HG03159 (cell line): Measurements from ENCODE around the gene RAB22A.

ENCODE experiments used
- ATAC-seq: cut with Tn5 transposase; IDR thresholded peaks from one replicate; pipeline ENCODE4 v1.9.1; 2021; ENCODE audit warnings: mild to moderate bottlenecking, moderate library complexity; ENCODE audit not compliant: unreplicated experiment

Gene RAB22A

DNA sequence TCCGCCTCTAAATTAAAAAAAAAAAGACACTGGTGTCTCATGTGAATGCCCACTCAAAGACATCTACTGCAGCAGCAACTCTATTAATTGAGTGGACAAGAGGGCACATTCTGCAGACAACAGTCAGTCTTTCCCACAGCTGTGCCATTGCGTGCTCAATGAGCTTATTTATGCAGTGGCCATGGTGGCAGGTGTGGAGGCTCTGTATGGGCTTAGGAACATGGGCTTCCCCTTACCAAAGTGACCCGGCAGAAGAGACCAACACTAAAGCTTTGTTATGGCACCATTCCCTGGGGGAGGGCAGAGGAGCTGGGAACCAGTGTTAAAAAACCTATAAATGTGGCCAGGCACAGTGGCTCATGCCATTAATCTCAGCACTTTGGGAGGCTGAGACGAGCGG, 75.3 kb downstream of the RAB22A start:
- no peak for ATAC-seq

DNA sequence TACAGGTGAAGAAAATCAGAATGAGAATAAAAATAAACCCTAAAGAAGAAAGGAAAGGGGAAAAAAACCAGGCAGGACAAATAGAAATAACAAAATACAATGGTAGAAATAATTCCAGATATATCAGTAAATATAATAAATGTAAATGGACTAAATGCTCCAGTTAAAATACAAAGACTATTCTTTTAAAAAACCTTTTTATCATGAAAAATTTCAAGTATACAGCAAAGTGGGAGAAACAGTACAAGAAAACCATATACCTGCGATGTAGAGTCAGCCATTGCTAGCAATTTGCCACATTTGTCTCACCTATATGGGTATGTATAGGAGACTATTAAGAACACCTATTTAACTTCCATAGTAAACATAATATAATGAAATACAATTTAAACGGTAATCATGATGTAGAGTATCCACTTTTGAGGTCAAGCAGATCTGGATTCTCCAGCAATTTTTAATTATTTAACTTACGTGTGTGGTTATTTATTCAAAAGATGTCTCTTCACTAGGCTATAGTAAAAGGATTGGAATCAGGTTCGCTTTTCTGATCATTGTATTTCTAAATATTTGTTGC, 78.6 kb downstream of the RAB22A start:
- no peak for ATAC-seq

DNA sequence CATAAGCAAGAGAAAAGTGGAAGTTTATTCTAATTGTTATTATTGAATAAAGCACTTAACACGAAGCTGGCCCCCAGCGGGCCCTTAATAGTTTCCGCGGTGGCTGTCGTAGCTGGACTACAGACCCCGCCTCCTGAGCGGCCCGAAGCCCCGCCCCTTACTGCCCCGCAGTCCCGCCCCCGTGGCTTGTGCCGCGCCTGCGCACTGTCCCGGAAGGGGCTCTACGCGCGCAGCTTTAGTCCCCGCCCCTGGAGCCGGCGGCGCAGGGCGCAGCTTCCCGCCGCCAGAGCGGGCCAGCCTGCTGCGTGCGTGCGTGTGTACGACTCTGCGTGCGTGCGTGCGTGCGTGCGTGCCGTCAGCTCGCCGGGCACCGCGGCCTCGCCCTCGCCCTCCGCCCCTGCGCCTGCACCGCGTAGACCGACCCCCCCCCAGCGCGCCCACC, 79.4 kb downstream of the RAB22A start, which contains the start of gene VAPB:
Gene VAPB, plus strand, starts transcription at position 348 of the 442 bp plus-strand sequence. CDS start 231 bp downstream, outside the sequence.
- ATAC-seq = peak; percentile 94

DNA sequence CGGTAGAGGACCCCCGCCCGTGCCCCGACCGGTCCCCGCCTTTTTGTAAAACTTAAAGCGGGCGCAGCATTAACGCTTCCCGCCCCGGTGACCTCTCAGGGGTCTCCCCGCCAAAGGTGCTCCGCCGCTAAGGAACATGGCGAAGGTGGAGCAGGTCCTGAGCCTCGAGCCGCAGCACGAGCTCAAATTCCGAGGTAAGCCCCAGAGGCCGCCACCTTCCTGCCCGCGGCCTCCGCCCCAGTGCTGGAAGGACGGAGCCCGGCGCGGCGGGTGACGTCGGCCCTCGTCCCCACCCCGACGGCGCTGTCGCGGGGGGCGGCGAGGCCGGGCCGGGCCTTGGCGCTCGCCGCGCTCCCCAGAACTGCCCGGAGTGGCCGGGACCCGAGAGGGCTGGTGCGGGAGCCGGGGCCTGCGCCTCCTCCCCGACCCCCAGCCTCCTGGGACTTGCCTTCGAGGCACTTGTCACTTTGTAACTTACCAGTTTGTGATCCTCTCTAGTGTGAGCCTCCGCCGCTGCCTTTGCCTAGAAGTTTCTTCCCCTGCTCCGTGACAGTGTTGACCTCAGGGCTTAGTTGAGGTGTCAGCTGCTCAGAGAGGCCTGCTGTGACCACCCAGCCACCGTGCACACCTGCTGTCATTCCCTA, 79.9 kb downstream of the RAB22A start:
- ATAC-seq = peak; percentile 41

DNA sequence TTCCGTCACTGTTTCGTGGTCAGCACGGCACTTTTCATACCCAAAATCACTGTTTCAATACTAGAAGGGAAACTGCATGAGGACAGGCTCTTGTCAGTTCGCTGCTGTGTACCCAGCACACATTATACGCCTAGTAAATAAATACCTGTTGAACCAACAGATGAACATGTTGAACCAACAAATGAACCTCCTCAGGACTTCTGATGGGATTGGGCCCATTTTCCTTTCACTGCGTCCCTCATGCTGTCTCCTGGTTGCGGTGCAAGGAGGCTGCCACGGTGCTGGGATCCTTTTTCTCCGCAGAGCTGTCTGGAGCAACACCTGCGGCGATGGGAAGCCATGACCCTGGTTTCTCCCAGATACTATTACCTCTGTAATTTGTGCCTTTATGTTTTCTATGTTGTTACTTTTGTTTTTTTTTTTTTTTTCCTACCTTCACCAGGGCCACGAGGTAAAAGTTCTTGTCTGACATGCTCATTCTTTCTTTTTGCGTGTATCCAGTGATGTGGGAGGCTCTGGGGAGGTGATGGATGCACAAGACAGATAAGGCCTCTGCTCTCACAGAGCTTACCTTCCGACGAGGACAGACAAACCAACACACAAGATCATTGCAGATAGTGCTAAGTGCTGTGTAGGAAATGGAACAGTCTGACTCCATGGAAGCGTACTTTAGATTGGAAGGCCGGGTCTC, 80.6 kb downstream of the RAB22A start:
- no peak for ATAC-seq

DNA sequence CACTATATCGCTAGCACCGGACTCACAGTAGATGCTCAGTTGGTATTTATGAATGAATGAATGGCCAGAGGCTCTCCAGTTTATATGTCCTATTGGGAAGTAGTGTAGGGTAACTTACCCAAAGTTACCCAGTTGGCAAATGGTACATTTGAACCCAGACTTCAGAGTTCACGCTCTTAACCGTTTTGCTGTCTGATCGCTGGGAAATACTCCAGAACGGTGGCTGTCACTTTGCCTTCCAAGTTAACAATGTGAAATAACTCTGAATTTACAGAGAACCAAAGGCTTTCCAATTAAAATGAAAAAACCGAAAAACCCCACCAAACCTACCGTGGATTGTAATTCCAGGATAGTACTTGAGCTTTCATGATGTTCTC, 81.1 kb downstream of the RAB22A start:
- ATAC-seq = no peak

DNA sequence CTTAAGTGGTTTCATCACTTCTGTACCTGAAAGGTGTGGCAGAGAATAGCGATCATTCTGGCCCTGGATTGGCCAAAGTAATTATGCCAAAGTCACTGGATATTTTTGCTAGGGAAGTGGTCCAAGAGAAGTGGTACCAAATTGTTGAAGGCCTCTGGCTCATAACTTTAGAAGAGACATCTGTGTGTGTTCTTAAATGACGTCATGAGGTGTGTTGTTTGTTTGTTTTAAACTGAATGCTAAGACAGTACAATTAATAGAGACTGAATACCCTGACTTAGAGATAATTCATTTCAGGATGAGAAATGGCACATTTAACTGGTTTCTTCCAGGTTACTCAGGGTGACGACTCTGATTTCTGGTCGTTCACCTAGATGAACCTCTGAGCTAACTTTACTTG, 82.8 kb downstream of the RAB22A start:
- no peak for ATAC-seq

DNA sequence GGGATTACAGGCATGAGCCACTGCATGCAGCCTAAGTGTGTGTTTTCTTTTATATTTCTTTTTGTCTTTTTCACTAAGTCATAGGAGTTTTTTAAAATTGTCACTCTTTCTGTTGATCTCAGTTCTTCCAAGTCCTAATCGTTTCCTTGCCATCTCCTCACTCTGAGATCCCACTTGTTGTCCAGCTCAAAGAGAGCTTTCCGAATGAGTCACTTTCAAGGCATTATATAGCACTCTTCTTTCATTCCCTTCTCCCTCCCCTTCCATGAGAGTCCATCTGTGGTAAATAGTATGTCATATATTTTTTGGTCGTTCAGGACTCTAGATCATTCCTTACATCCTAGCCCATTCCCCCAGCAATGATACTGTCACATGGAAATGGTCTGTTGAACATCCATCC, 83.8 kb downstream of the RAB22A start:
- ATAC-seq = no peak

DNA sequence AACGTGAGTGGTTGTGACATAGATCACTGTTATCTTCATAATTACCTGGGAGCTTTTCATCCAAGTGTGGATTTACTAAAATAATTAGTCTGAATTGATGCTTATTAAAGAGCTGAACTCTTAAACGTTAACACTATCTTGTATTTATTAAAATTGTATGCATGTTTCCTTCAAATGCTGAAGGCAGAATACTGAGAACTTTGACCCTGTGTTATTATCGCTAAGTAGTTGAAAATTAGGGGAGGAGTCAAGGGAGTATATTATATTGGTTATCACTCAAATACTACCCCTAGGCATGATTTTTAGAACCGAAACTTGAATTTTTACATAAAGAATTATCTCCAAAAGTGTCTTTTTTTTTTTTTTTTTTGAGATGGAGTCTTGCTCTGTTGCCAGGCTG, 85.3 kb downstream of the RAB22A start:
- ATAC-seq = no peak

DNA sequence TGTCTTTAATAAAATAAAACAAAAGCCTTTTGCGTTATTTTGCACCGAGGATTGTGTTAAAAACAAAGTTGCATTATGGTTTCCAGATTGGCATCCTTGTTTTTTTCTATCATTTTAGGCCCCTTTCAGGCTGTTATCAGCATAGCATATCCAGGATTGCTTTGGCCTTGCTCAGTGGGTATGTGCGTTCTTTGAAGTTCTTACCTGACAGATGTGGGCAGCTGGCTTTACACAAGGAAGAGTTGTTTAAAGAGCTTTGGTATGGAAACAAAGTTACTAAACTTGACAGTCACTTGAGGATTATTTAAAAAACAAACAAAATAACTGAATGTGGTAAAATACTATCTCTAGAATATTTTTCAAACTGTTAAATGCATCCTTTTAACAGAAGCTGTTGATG, 86.1 kb downstream of the RAB22A start:
- ATAC-seq = no peak

DNA sequence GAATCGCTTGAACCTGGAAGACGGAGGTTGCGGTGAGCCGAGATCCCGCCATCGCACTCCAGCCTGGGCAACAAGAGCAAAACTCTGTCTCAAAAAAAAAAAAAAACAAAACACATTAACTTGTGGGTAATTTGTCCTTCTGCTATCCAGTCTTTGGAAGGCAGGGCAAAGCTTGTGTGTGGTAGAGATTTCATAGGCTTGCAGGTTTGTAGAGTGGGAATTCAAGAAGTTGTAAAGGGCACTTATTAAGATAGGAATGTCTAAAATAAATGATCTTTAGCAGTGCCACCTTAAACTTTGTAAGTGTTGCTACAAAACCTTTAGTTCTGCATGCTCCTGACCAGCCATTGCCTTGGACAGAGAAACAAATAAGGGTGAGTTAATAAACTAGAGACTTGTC, 87.9 kb downstream of the RAB22A start:
- ATAC-seq = no peak

DNA sequence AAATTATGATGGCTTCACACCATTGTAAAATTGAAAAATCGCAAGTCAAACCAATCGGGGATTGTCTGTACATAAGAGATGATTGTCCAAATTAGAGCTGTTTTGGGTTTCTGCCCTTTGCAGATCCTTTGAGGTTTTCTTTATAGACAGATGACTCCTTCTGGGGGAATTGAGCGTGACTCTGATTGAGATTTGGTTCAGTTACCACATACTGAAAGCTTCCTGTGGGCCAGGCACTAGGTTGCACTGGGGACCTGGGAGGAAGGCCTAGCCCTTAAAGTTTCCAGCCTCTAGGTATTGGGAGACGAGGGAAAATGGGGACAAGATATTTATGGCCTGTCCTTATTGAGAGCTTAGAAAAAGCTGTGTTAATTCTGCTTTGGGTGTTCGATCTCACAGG, 88.7 kb downstream of the RAB22A start:
- no peak for ATAC-seq

DNA sequence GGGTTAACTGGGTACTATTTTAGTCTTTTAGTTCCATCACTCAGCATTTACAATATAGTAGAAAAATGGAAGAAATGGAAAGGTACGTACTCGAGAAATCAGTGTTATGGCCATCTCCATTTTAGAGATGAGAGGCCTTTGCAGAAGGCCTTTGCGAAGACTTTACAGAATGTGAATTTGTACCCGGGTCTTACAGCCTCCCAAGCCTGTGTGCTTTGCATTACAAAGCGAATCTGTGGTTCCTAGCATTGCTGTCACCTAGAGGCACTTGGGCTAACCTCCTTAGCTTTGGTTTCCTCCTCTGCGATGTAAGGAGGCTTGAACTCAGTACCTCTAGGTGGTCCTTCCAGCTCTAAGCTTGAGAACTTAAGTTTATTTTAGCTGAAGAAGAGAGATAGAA, 90.4 kb downstream of the RAB22A start:
- ATAC-seq = no peak

DNA sequence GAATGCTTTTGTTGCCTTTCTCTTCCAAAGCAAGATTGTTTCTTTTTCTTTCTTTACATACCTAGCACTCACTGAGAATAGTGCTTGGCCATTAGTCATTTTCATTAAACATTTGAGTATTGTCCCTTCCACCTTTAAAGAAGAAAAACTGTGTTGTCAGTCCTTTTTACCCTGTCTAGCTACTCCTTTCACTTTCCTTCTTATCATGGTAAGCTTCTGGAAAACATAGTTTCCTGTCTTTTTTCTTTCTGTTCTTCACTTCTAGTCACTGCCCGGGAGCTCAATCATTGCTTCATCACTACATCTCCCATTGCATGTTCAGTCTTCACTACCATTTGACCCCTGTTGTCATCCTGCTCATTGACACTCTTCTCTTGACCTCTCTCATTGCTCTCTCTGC, 91.6 kb downstream of the RAB22A start:
- ATAC-seq = no peak

DNA sequence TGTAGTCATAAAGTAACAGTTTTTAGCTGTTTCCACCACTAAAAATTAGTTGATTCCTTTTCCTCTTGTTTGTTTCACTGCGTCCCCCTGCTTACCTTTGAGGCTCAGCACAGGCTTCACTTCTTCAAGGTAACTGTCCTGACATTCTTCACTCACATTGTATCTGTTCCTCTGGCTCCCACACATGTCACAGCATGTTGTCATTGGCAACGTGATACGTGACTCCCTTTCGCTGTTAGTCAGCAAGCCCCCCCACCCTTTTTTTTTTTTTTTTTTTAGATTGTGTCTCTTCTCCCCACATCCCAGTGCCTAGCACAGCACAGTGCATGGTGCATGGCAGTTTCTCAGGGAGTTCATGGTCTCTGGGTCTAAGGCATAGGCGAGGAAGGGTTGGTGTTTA, 92.8 kb downstream of the RAB22A start:
- ATAC-seq = no peak

DNA sequence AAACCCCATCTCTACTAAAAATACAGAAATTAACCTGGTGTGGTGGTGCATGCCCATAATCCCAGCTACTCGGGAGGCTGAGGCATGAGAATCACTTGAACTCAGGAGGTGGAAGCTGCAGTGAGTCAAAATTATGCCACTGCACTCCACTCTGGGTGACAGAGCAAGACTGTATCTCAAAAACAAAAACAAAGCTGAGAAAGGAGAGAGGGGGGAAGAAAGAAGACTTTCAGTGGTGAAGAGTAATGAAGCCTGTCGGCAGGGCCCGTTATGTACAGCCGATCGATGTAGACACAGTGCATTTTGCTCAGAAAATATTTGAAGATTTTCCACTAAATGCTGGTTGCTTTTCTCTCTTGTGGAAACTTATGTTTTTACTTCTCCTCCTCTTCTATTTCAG, 93.3 kb downstream of the RAB22A start:
- peak; percentile 75 for ATAC-seq

DNA sequence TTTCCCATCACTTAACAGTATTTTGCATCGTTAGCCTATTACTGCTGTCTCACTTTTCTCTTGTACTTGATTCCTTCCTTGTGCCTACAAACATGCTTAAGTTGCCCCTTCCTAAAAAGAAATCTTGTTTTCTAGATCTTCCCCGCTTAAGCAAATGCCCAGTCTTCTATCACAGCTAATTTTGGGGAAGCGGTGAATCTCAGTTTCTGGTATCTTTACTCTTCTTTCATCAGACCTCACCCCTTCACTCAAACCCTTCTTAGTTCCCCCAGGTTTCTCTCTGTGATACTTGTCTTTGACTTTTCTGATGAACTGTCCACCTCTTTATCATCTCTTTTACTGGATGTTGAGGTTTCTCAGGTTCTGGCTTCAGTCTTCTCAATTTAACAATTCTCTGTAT, 93.8 kb downstream of the RAB22A start:
- peak; percentile 32 for ATAC-seq

DNA sequence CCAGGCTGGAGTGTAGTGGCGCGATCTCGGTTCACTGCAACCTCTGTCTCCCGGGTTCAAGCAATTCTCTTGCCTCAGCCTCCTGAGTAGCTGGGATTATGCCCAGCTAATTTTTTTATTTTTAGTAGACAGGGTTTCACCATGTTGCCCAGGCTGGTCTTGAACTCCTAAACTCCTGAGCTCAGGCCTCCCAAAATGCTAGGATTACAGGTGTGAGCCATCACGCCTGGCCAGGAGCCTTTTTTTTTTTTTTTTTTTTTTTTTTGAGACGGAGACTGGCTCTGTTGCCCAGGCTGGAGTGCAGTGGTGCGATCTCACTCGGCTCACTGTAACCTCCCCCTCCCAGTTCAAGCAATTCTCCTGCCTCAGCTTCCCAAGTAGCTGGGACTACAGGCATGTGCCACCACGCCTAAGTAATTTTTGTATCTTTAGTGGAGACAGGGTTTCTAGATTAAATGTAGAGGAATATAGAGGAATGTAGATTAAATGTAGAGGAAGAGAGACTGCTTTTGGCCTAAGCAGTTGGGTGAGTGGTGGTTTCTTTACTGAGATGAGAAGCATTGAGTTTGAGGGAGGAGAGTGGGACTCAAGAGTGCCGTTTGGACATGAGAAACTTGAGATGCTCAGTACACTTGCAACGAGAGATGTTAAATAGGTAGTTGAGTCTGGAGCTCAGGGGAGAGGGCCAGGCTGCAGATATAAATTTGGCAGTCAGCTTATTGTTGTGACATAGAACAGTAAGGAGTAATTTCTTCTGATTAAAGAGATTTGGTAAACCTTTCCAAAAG, 96.2 kb downstream of the RAB22A start:
- no peak for ATAC-seq

DNA sequence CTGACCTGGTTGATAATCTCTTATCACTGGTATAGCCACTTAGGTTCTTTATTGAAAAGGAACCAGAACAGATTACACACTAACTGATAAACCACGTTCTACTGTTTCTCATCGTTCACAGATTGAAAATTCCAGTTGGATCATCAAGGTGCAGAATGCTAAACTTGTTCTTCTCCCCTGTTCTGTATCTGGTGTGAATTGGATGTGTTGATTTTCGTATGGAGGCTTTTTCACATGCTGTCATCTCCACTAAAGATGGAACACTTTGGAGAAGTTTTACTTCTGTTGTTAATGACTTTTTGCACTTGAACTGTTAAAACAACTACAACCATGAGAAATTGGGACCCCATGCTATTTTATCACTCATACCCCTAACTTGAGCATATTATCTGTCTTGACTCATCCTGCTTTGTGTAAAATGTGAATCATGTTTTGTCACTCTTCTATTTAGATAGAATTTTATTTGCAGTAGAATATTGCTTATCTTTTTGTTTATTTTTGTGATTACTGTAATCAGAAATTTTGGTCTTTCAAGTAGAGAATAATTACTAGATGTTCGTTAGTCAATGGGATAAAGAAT, 97.0 kb downstream of the RAB22A start:
- ATAC-seq = no peak

DNA sequence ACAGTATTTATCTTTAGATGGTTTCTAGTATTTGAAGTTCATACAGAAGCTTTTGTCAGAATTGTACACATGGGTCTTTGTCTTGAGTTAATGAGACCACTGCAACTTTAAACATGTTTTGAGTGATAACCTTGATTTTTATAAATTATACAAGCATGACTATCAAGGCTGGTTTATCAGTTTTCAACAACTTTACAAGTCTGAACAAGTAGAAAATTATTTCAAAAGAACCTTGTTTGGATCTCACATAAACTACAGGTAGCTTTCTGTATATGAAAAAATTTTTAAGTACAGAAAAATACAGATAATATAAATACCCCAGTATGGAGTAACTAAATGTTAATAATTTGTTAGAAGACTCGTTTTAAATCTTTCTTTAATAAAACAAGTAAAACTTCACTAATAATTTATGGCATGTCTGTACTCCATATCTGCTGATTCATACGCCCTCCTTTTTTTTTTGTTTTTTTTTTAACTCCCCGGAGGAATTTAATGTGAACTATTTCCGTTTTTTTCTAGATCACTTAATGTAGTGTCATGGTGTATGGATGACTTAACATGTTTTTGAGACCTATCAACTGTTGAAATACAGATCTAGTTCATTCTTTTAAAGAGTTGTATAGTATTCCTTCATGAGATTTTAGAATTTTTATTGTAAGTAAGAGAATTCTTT, 97.8 kb downstream of the RAB22A start:
- no peak for ATAC-seq
